Muscle of leg (tissue), 11 donors: ENCODE data around the gene PTPRN2. TPM values are rescaled to one million over a fixed set of nuclear protein-coding genes. Genes with fewer than 3 reads are reported as not detected.

Experiments used
- DNase-seq: peaks from one replicate; pipeline ENCODE4 v3.0.0; 2013
- H3K27ac ChIP-seq: one replicate; pipeline ENCODE4 v1.5.1; 2013; ENCODE audit warnings: mild to moderate bottlenecking, low read length, control low read depth
- H3K27me3 ChIP-seq: one replicate; pipeline ENCODE4 v1.6.1; 2013; ENCODE audit warnings: low read length; ENCODE audit not compliant: control insufficient read depth, insufficient read depth
- H3K36me3 ChIP-seq: one replicate; pipeline ENCODE4 v1.6.1; 2013; ENCODE audit warnings: low read length; ENCODE audit not compliant: control insufficient read depth, insufficient read depth
- H3K4me1 ChIP-seq: one replicate; pipeline ENCODE4 v1.6.1; 2013; ENCODE audit warnings: low read length; ENCODE audit not compliant: control insufficient read depth, insufficient read depth
- H3K4me3 ChIP-seq: one replicate; pipeline ENCODE4 v1.5.1; 2013; ENCODE audit warnings: low read length, control low read depth
- H3K9me3 ChIP-seq: replicated peaks from 2 replicates; pipeline ENCODE4 v1.6.1; 2013; ENCODE audit warnings: low read depth, low read length; ENCODE audit not compliant: control insufficient read depth
- WGBS: methylation state at CpG from one replicate; pipeline ENCODE4 v1.1.5; 2013; ENCODE audit warnings: missing lambda C conversion rate; ENCODE audit not compliant: insufficient coverage; 5-methylcytosine and 5-hydroxymethylcytosine counted together
- polyA plus RNA-seq, 8 donors: library from polyadenylated mRNA; unstranded; fragments of 120-200 nt; gene quantifications; one replicate each; pipeline versions ENCODE4 v1.2.1 to v1.2.3, GENCODE V29; 2013; ENCODE audit warnings: inconsistent platforms in 1 of 8, low replicate concordance in 1 of 8; ENCODE audit not compliant: insufficient read length in 8 of 8, insufficient read depth in 1 of 8
- total RNA-seq: library from RNA; stranded (reverse); fragments of 120-200 nt; gene quantifications from one replicate; pipeline ENCODE4 v1.2.4, GENCODE V29; 2013

Gene PTPRN2
- total and polyA plus RNA-seq, 9 donors: 1.4 to 2.9 (median 2.3) TPM

GRCh38 chr7:157523371-157523765 lies 1064.3 kb downstream of the PTPRN2 start:
- DNase-seq: no peak
- no peaks in the 10 kb centered on the region for H3K4me1 ChIP-seq
- no peaks in the 10 kb centered on the region for H3K27me3 ChIP-seq
- WGBS: 83% methylated on average over 13 of the region's 13 CpGs
- no peaks in the 10 kb centered on the region for H3K9me3 ChIP-seq
- no peaks in the 10 kb centered on the region for H3K36me3 ChIP-seq
- no peak overlapping the region for H3K27ac ChIP-seq
- H3K4me3 ChIP-seq: no peak overlapping the region

GRCh38 chr7:157522954-157523353 lies 1064.7 kb downstream of the PTPRN2 start:
- no peak for DNase-seq
- no peaks in the 10 kb centered on the region for H3K4me1 ChIP-seq
- no peaks in the 10 kb centered on the region for H3K9me3 ChIP-seq
- no peaks in the 10 kb centered on the region for H3K27me3 ChIP-seq
- H3K36me3 ChIP-seq: no peaks in the 10 kb centered on the region
- 43% methylated on average over 9 of the region's 9 CpGs for WGBS
- H3K27ac ChIP-seq: no peak overlapping the region
- no peak overlapping the region for H3K4me3 ChIP-seq

- no peaks in the 10 kb centered on the region for H3K27me3 ChIP-seq
Observed at GRCh38 chr7:157522189-157522588, 1065.4 kb downstream of the PTPRN2 start.

GRCh38 chr7:157521752-157522151 lies 1065.9 kb downstream of the PTPRN2 start:
- Histone ChIP-seq H3K27me3 (peaks cover under 1% of the 10 kb centered on the region), H3K9me3 (no peaks in the 10 kb centered on the region), H3K4me1 (no peaks in the 10 kb centered on the region), H3K36me3 (no peaks in the 10 kb centered on the region), H3K4me3 (no peak overlapping the region), H3K27ac (no peak overlapping the region)
- 79% methylated on average over 16 of the region's 18 CpGs for WGBS
- DNase-seq: no peak

More at GRCh38 chr7:157522189-157522588, 1065.4 kb downstream of the PTPRN2 start:
- Histone ChIP-seq H3K9me3 (no peaks in the 10 kb centered on the region), H3K4me3 (no peak overlapping the region), H3K27ac (no peak overlapping the region), H3K4me1 (no peaks in the 10 kb centered on the region), H3K36me3 (no peaks in the 10 kb centered on the region)
- no peak for DNase-seq
- WGBS: 84% methylated on average over 18 of the region's 18 CpGs

- Histone ChIP-seq H3K4me3 (no peak overlapping the region), H3K27me3 (peaks cover 6% of the 10 kb centered on the region), H3K36me3 (no peaks in the 10 kb centered on the region), H3K27ac (no peak overlapping the region), H3K9me3 (no peaks in the 10 kb centered on the region), H3K4me1 (no peaks in the 10 kb centered on the region)
- no peak for DNase-seq
- WGBS: 84% methylated on average over 25 of the region's 28 CpGs
Observed at GRCh38 chr7:157521061-157521731, 1066.4 kb downstream of the PTPRN2 start.

GRCh38 chr7:157520249-157520648 lies 1067.4 kb downstream of the PTPRN2 start:
- H3K27me3 ChIP-seq: peaks cover 14% of the 10 kb centered on the region
- DNase-seq: no peak
- H3K27ac ChIP-seq: no peak overlapping the region
- H3K9me3 ChIP-seq: no peaks in the 10 kb centered on the region
- H3K36me3 ChIP-seq: no peaks in the 10 kb centered on the region
- no peak overlapping the region for H3K4me3 ChIP-seq
- H3K4me1 ChIP-seq: peaks cover 4% of the 10 kb centered on the region
- WGBS: 70% methylated on average over 7 of the region's 8 CpGs

GRCh38 chr7:157519798-157520244 lies 1067.8 kb downstream of the PTPRN2 start:
- Histone ChIP-seq H3K36me3 (no peaks in the 10 kb centered on the region), H3K4me1 (peaks cover 4% of the 10 kb centered on the region), H3K4me3 (no peak overlapping the region), H3K9me3 (no peaks in the 10 kb centered on the region), H3K27me3 (peaks cover 14% of the 10 kb centered on the region), H3K27ac (no peak overlapping the region)
- WGBS: 68% methylated on average over 16 of the region's 16 CpGs
- DNase-seq: no peak

- Histone ChIP-seq H3K27me3 (peaks cover 17% of the 10 kb centered on the region), H3K4me3 (no peak overlapping the region), H3K36me3 (no peaks in the 10 kb centered on the region), H3K4me1 (peaks cover 4% of the 10 kb centered on the region), H3K27ac (no peak overlapping the region), H3K9me3 (no peaks in the 10 kb centered on the region)
- no peak for DNase-seq
- 48% methylated on average over 5 of the region's 10 CpGs for WGBS
Observed at GRCh38 chr7:157519246-157519645, 1068.4 kb downstream of the PTPRN2 start.

- H3K36me3 ChIP-seq: no peaks in the 10 kb centered on the region
- H3K27me3 ChIP-seq: peaks cover 17% of the 10 kb centered on the region
Observed at GRCh38 chr7:157518514-157519175, 1069.0 kb downstream of the PTPRN2 start.

GRCh38 chr7:157517782-157518513 lies 1069.7 kb downstream of the PTPRN2 start:
- DNase-seq: no peak
- WGBS: 46% methylated on average over 7 of the region's 10 CpGs
- H3K36me3 ChIP-seq: no peaks in the 10 kb centered on the region
- H3K4me1 ChIP-seq: peaks cover 4% of the 10 kb centered on the region
- peaks cover 17% of the 10 kb centered on the region for H3K27me3 ChIP-seq
- H3K27ac ChIP-seq: no peak overlapping the region
- no peaks in the 10 kb centered on the region for H3K9me3 ChIP-seq
- no peak overlapping the region for H3K4me3 ChIP-seq

More at GRCh38 chr7:157518514-157519175, 1069.0 kb downstream of the PTPRN2 start:
- Histone ChIP-seq H3K4me1 (peaks cover 4% of the 10 kb centered on the region), H3K27ac (no peak overlapping the region), H3K9me3 (no peaks in the 10 kb centered on the region), H3K4me3 (no peak overlapping the region)
- DNase-seq: no peak
- WGBS: 88% methylated on average over 5 of the region's 6 CpGs
